Gastroesophageal sphincter (tissue), 4 donors: Measurements from ENCODE around the gene NR5A2. TPM values are rescaled to one million over a fixed set of nuclear protein-coding genes. Genes with fewer than 3 reads are reported as not detected.

Experiments used
- ATAC-seq: fragments of 150-250 bp; one replicate; pipeline ENCODE4 v1.9.1; 2016; ENCODE audit warnings: mild to moderate bottlenecking, moderate library complexity
- H3K27ac ChIP-seq, 4 donors: fragments of 200-600 bp; sonication (generic) in 3 of 4; 1 replicate in 3 of 4; 2 replicates in 1 of 4; pipeline ENCODE4 v1.5.1; 2016 to 2019
- H3K27me3 ChIP-seq: fragments of 200-600 bp; sonication (generic); one replicate; pipeline ENCODE4 v1.5.1; 2019
- H3K36me3 ChIP-seq, 2 donors: fragments of 200-600 bp; sonication (generic); one replicate each; pipeline ENCODE4 v1.5.1; 2019; ENCODE audit warnings: control low read depth in 1 of 2
- H3K4me1 ChIP-seq, 3 donors: fragments of 200-600 bp; sonication (generic); 1 replicate in 2 of 3; 2 replicates in 1 of 3; pipeline ENCODE4 v1.5.1; 2016 to 2019; ENCODE audit warnings: control low read depth in 2 of 3
- H3K4me3 ChIP-seq, 2 donors: fragments of 200-600 bp; sonication (generic); one replicate each; pipeline ENCODE4 v1.5.1; 2019; ENCODE audit warnings: mild to moderate bottlenecking in 1 of 2, moderate library complexity in 1 of 2
- H3K9me3 ChIP-seq, 3 donors: fragments of 200-600 bp; sonication (generic); one replicate each; pipeline ENCODE4 v1.5.1; 2017 to 2019; ENCODE audit warnings: control low read depth in 2 of 3
- CTCF ChIP-seq, 4 experiments: fragments of 200-600 bp in 2 of 4; fragments of 450-650 bp in 2 of 4; sonication (generic) in 1 of 4; IDR thresholded peaks; one replicate each; pipeline ENCODE4 v1.5.1; 2017 to 2019; ENCODE audit warnings: antibody characterized with exemption in 4 of 4, mild to moderate bottlenecking in 2 of 4, moderate library complexity in 2 of 4
- EP300 ChIP-seq: sonication (generic); formaldehyde crosslinking; IDR thresholded peaks from one replicate; pipeline ENCODE4 v1.6.1; 2017; ENCODE audit warnings: antibody characterized with exemption, mild to moderate bottlenecking
- POLR2A ChIP-seq, 2 donors: fragments of 450-650 bp; IDR thresholded peaks; one replicate each; pipeline ENCODE4 v1.6.1; 2017; ENCODE audit warnings: antibody characterized with exemption in 2 of 2, mild to moderate bottlenecking in 2 of 2, moderate library complexity in 1 of 2
- POLR2AphosphoS5 ChIP-seq: sonication (generic); formaldehyde crosslinking; IDR thresholded peaks from one replicate; pipeline ENCODE4 v1.6.1; 2017; ENCODE audit warnings: antibody characterized with exemption
- WGBS, 2 donors: methylation state at CpG; one replicate each; pipeline ENCODE4 v1.1.5; 2018; ENCODE audit warnings: low coverage in 1 of 2; 5-methylcytosine and 5-hydroxymethylcytosine counted together
- total RNA-seq, 4 donors: library from RNA; depleted of rRNA; stranded (reverse); fragments of >200 nt; gene quantifications; one replicate each; pipeline ENCODE4 v1.1.0, GENCODE V29; 2016

The NR5A2 gene
- total RNA-seq, 4 donors from 2014 or later: 2.0 to 4.2 (median 3.1) TPM

GRCh38 chr1:200043336-200043668 lies 15.8 kb downstream of the NR5A2 start:
- Histone ChIP-seq H3K9me3 (no peaks in the 10 kb centered on the region), H3K4me3 (peak overlapping the region in 1 of 2 donors; percentile 56), H3K4me1 (peaks cover 0 to 45% (median 25%) of the 10 kb centered on the region in 3 donors), H3K27ac (peak overlapping the region in 2 of 4 donors; percentile 52 to 64), H3K36me3 (no peaks in the 10 kb centered on the region), H3K27me3 (peaks cover 99% of the 10 kb centered on the region)
- no peak for ATAC-seq
- 3 to 22% methylated on average over 3 of the region's 3 CpGs for WGBS, 2 donors
- TF ChIP-seq POLR2A (IDR thresholded peaks at IDR 0.05): no peak
- TF ChIP-seq EP300: no peak
- no peak for TF ChIP-seq CTCF (IDR thresholded peaks at IDR 0.05)
- no peak for TF ChIP-seq POLR2AphosphoS5

GRCh38 chr1:200046115-200046514 lies 18.6 kb downstream of the NR5A2 start:
- Histone ChIP-seq H3K27ac (no peak overlapping the region), H3K4me3 (no peak overlapping the region), H3K27me3 (peaks cover 72% of the 10 kb centered on the region), H3K4me1 (peaks cover 0 to 17% (median 8%) of the 10 kb centered on the region in 3 donors), H3K9me3 (no peaks in the 10 kb centered on the region), H3K36me3 (no peaks in the 10 kb centered on the region)
- no peak for ATAC-seq
- 72 to 100% methylated on average over 1 to 2 of the region's 2 CpGs for WGBS, 2 donors
- no peak for TF ChIP-seq EP300
- TF ChIP-seq POLR2AphosphoS5: no peak
- TF ChIP-seq CTCF (IDR thresholded peaks at IDR 0.05): no peak
- TF ChIP-seq POLR2A (IDR thresholded peaks at IDR 0.05): no peak

GRCh38 chr1:200048244-200048643 lies 20.7 kb downstream of the NR5A2 start:
- WGBS, 2 donors: 77 to 83% methylated on average over 1 to 3 of the region's 5 CpGs
- Histone ChIP-seq H3K27ac (no peak overlapping the region), H3K27me3 (peaks cover 54% of the 10 kb centered on the region), H3K36me3 (no peaks in the 10 kb centered on the region), H3K4me1 (peaks cover 0 to under 1% (median 0%) of the 10 kb centered on the region in 3 donors), H3K9me3 (no peaks in the 10 kb centered on the region), H3K4me3 (no peak overlapping the region)
- no peak for TF ChIP-seq POLR2AphosphoS5
- no peak for ATAC-seq

- TF ChIP-seq POLR2A (IDR thresholded peaks at IDR 0.05): no peak
- Histone ChIP-seq H3K27me3 (peaks cover 38% of the 10 kb centered on the region), H3K4me1 (no peaks in the 10 kb centered on the region), H3K36me3 (no peaks in the 10 kb centered on the region), H3K27ac (no peak overlapping the region), H3K9me3 (no peaks in the 10 kb centered on the region), H3K4me3 (no peak overlapping the region)
- 68 to 79% methylated on average over 5 to 7 of the region's 7 CpGs for WGBS, 2 donors
- no peak for ATAC-seq
These were observed 22.3 kb downstream of the NR5A2 start for GRCh38 chr1:200049810-200050209.

GRCh38 chr1:200051620-200052019 lies 24.1 kb downstream of the NR5A2 start:
- TF ChIP-seq POLR2A (IDR thresholded peaks at IDR 0.05): no peak
- no peak for TF ChIP-seq POLR2AphosphoS5
- TF ChIP-seq CTCF (IDR thresholded peaks at IDR 0.05): no peak
- TF ChIP-seq EP300: no peak
- H3K4me1 ChIP-seq: no peaks in the 10 kb centered on the region
- ATAC-seq: no peak
- H3K4me3 ChIP-seq: no peak overlapping the region
- H3K36me3 ChIP-seq: no peaks in the 10 kb centered on the region
- H3K27ac ChIP-seq: no peak overlapping the region
- peaks cover 20% of the 10 kb centered on the region for H3K27me3 ChIP-seq
- WGBS, 2 donors: 89 to 93% methylated on average over 3 to 4 of the region's 4 CpGs
- H3K9me3 ChIP-seq: no peaks in the 10 kb centered on the region

GRCh38 chr1:200053091-200053490 lies 25.6 kb downstream of the NR5A2 start:
- Histone ChIP-seq H3K9me3 (no peaks in the 10 kb centered on the region), H3K27ac (no peak overlapping the region), H3K27me3 (peaks cover 6% of the 10 kb centered on the region), H3K4me3 (no peak overlapping the region), H3K4me1 (no peaks in the 10 kb centered on the region), H3K36me3 (no peaks in the 10 kb centered on the region)
- no peak for TF ChIP-seq POLR2A (IDR thresholded peaks at IDR 0.05)
- TF ChIP-seq EP300: no peak
- TF ChIP-seq CTCF (IDR thresholded peaks at IDR 0.05): no peak
- TF ChIP-seq POLR2AphosphoS5: no peak
- 38 to 73% methylated on average over 2 of the region's 2 CpGs for WGBS, 2 donors
- ATAC-seq: no peak
